BJ (cell line): Measurements from ENCODE around the gene ATP8A1. TPM values are rescaled to one million over a fixed set of nuclear protein-coding genes. Genes with fewer than 3 reads are reported as not detected.

ENCODE experiments used
- CTCF ChIA-PET: fragments of 350-600 bp; formaldehyde crosslinking; extraction: SDS; loops from one replicate; lab custom pipeline; 2021; ENCODE audit warnings: antibody characterized with exemption, inconsistent platforms; lab: Yijun Ruan, JAX
- POLR2A ChIA-PET: fragments of 300-600 bp; sonication (Branson Sonifier 250); formaldehyde crosslinking; extraction: SDS; loops from one replicate; lab custom pipeline; 2021; ENCODE audit warnings: antibody characterized with exemption; lab: Charles Lee
- DNase-seq: peaks from one replicate; pipeline ENCODE4 v3.0.0-alpha.2; 2011; ENCODE audit warnings: low read depth
- H3K27me3 ChIP-seq: 2 replicates; pipeline ENCODE4 v1.6.0; 2011; ENCODE audit warnings: low read length; ENCODE audit not compliant: control insufficient read depth, insufficient read depth
- H3K36me3 ChIP-seq: 2 replicates; pipeline ENCODE4 v1.5.1; 2011; ENCODE audit warnings: low read length; ENCODE audit not compliant: control insufficient read depth, insufficient read depth
- H3K4me3 ChIP-seq: 2 replicates; pipeline ENCODE4 v1.5.1; 2011; ENCODE audit warnings: low read depth, mild to moderate bottlenecking, control low read depth, low read length
- polyA plus RNA-seq: library from polyadenylated mRNA; depleted of rRNA; stranded (reverse); fragments of >200 nt; gene quantifications from 2 replicates; pipeline ENCODE4 v1.2.3, GENCODE V29; 2011
- TF ChIP-seq, protein P1 (sequence below): IDR thresholded peaks from 2 replicates; pipeline ENCODE4 v1.5.1; 2011; ENCODE audit warnings: low read depth, mild to moderate bottlenecking, control low read depth, inconsistent platforms, low read length, moderate library complexity; ENCODE audit not compliant: insufficient read depth

ATP8A1 gene
- polyA plus RNA-seq, 1 experiment = 0.02 TPM

DNA sequence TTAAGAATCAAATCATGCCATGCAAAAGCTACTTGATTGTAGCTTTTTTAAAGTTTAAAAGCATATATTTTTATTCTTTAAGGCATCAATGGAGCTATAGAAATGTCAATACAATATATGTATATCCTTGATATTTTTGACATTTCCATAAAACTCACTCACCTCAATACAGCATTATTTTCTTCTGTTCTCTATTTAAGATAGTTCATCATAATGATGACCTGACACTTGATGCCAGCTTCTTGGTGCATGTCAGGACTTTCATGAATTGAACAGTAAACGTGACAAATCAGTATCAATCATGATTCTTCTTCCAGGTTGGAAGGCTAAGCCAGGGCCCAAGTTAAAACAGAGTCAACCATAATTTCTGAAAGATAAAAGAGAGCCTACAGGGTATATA lies 33.6 kb upstream of the ATP8A1 start:
- Histone ChIP-seq H3K4me3 (no peak overlapping the region), H3K27me3 (no peaks in the 10 kb centered on the region), H3K36me3 (no peaks in the 10 kb centered on the region)
- DNase-seq = no peak
- CTCF ChIA-PET = no interaction called here
- POLR2A ChIA-PET = no interaction called here
- TF ChIP-seq, protein P1, sequence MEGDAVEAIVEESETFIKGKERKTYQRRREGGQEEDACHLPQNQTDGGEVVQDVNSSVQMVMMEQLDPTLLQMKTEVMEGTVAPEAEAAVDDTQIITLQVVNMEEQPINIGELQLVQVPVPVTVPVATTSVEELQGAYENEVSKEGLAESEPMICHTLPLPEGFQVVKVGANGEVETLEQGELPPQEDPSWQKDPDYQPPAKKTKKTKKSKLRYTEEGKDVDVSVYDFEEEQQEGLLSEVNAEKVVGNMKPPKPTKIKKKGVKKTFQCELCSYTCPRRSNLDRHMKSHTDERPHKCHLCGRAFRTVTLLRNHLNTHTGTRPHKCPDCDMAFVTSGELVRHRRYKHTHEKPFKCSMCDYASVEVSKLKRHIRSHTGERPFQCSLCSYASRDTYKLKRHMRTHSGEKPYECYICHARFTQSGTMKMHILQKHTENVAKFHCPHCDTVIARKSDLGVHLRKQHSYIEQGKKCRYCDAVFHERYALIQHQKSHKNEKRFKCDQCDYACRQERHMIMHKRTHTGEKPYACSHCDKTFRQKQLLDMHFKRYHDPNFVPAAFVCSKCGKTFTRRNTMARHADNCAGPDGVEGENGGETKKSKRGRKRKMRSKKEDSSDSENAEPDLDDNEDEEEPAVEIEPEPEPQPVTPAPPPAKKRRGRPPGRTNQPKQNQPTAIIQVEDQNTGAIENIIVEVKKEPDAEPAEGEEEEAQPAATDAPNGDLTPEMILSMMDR = no peak

GRCh38 chr4:42683393-42683792 lies 26.5 kb upstream of the ATP8A1 start:
- CTCF ChIA-PET = no interaction called here
- Histone ChIP-seq H3K27me3 (no peaks in the 10 kb centered on the region), H3K4me3 (no peak overlapping the region), H3K36me3 (no peaks in the 10 kb centered on the region)
- POLR2A ChIA-PET = no interaction called here
- TF ChIP-seq, protein P1 = no peak
- DNase-seq = no peak

DNA sequence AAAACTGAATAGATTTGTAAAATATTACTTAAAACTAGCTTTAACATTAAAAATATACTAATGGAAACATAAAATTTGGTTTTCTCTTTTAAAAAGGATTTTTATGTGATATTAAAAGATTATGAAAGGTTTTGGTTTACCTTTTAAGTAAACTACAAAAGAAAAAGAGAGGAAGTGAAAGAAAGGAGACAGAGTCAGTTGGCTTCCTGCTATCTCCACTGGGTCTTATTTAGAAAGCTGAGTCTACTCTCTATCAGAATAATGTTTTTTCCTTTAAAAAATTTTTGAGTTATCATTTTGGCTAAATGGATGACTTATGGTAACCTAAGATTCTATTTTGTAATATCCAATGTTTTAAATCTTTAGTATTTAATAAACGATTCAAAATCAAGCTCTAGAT lies 21.6 kb upstream of the ATP8A1 start:
- H3K27me3 ChIP-seq = no peaks in the 10 kb centered on the region
- no peak overlapping the region for H3K4me3 ChIP-seq
- H3K36me3 ChIP-seq = no peaks in the 10 kb centered on the region
- ChIA-PET CTCF (interaction anchor here (0.9 to 1.2 kb wide), 2 partner anchors 14 to 22 kb away, joined by 3 to 4 read pairs; partner anchors contain the start of gene ATP8A1), POLR2A (no interaction called here)
- no peak for DNase-seq
- TF ChIP-seq, protein P1 = no peak

DNA sequence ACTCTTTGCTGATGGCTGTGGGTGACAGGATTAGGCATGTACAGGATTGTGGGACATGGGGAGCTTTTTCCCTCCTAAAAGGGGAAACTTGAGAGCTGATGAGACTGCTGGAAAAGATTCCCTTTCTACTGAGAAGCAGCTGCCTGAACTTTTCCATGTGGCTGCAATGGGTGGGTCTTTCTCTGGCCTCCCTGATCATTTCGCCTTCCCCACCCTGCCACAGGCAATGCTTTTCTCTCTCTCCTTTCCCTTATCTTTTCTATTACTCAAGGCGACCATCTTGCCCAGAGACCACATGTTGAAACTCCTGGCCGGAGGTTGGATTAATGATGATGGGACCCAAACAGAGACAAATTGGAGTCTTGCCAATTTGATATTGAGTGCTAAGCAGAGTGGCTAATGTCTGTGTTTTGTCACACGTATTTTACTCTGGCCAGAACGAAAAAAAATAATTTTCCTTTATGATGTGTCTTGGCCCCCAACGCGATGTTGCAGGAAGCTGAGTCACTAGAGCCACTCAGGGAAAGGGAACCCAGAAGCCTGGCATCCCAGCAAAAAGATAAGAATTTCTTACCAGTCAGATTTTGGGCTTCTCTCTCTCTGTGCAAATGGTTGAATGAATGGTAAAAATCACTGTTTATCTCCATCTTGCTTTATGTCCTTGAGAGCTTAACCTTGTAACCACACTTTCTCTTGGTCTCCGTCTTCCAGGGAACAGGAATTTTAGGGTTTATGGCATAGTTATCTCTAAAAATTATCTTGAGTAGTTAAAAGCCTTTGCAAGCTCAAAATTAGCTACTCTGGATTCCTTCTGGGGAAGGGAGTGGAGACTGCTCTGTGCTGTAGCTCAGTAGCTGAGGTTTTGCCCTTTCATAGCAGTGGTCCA lies 19.4 kb upstream of the ATP8A1 start:
- Histone ChIP-seq H3K27me3 (no peaks in the 10 kb centered on the region), H3K36me3 (no peaks in the 10 kb centered on the region), H3K4me3 (no peak overlapping the region)
- ChIA-PET CTCF (no interaction called here), POLR2A (no interaction called here)
- no peak for DNase-seq
- TF ChIP-seq, protein P1 = no peak

- H3K36me3 ChIP-seq = no peaks in the 10 kb centered on the region
- ChIA-PET CTCF (no interaction called here), POLR2A (no interaction called here)
- H3K4me3 ChIP-seq = no peak overlapping the region
- TF ChIP-seq, protein P1 = no peak
- DNase-seq = no peak
- H3K27me3 ChIP-seq = no peaks in the 10 kb centered on the region
These were observed 16.1 kb upstream of the ATP8A1 start for GRCh38 chr4:42673082-42673425.
